Stimulated activated CD8-positive, alpha-beta memory T cell treated with anti-CD3 and anti-CD28 coated beads, Interleukin-15, amount 100 ng/mL, for 24 hours (primary cell): ENCODE results near the gene TIMM17B.
A peak's percentile ranks its signal among the peaks of the same experiment; 100 is the strongest.

ENCODE experiments used
- DNase-seq: peaks from one replicate; pipeline ENCODE4 v3.0.0-alpha.2; 2020; ENCODE audit warnings: low read depth

TIMM17B gene

GRCh38 chrX:48918643-48919340 lies 21.2 kb upstream of the TIMM17B start, which contains the start of gene PIM2:
PIM2 (minus strand) TSS chrX:48919024; CDS start chrX:48918834, 190 bp downstream.
- peak; percentile 70 for DNase-seq

GRCh38 chrX:48918301-48918642 lies 20.7 kb upstream of the TIMM17B start:
- no peak for DNase-seq

- peak; percentile 58 for DNase-seq
Measured at GRCh38 chrX:48917139-48918001, 19.8 kb upstream of the TIMM17B start.

- DNase-seq, result no peak
Measured at GRCh38 chrX:48914593-48915493, 17.3 kb upstream of the TIMM17B start.

- DNase-seq, result no peak
Measured at GRCh38 chrX:48913605-48914366, 16.2 kb upstream of the TIMM17B start.

GRCh38 chrX:48911412-48912182 lies 14.0 kb upstream of the TIMM17B start, which contains the start of gene SLC35A2:
SLC35A2 (minus strand) TSS chrX:48911646; CDS start chrX:48911636, 10 bp downstream.
- DNase-seq, result peak; percentile 77

GRCh38 chrX:48910926-48911411 lies 13.4 kb upstream of the TIMM17B start:
- no peak for DNase-seq

GRCh38 chrX:48909703-48910294 lies 12.2 kb upstream of the TIMM17B start:
- DNase-seq, result no peak

GRCh38 chrX:48908600-48908999 lies 11.0 kb upstream of the TIMM17B start:
- DNase-seq, result no peak

GRCh38 chrX:48905090-48905790 lies 7.7 kb upstream of the TIMM17B start:
- no peak for DNase-seq

GRCh38 chrX:48904626-48905025 lies 7.1 kb upstream of the TIMM17B start:
- no peak for DNase-seq

GRCh38 chrX:48904180-48904579 lies 6.6 kb upstream of the TIMM17B start:
- DNase-seq, result no peak

GRCh38 chrX:48903290-48903689 lies 5.7 kb upstream of the TIMM17B start:
- no peak for DNase-seq

- DNase-seq, result no peak
Measured at GRCh38 chrX:48902776-48903175, 5.2 kb upstream of the TIMM17B start.

- DNase-seq, result no peak
Measured at GRCh38 chrX:48902135-48902534, 4.6 kb upstream of the TIMM17B start.

- no peak for DNase-seq
Measured at GRCh38 chrX:48901069-48901468, 3.5 kb upstream of the TIMM17B start.

GRCh38 chrX:48899078-48899410 lies 1.5 kb upstream of the TIMM17B start:
- no peak for DNase-seq

GRCh38 chrX:48897157-48897624 lies 377 bp downstream of the TIMM17B start:
- DNase-seq, result no peak

GRCh38 chrX:48896611-48897011 lies 957 bp downstream of the TIMM17B start:
- no peak for DNase-seq
